ENCODE measurements around the gene PAMR1. TPM values are rescaled to one million over a fixed set of nuclear protein-coding genes. Genes with fewer than 3 reads are reported as not detected.

The PAMR1 gene
- total RNA-seq, 1 experiment from 2014 or later = 1.1 TPM

GRCh38 chr11:35541621-35542375, 16.4 kb upstream of the PAMR1 start:
- no peaks in the 10 kb centered on the region for H3F3A ChIP-seq (ENCODE audit: insufficient read depth, low read depth)
- no peaks in the 10 kb centered on the region for H3K9me3 ChIP-seq (ENCODE audit: insufficient read depth, low read depth)
- no peak for TF ChIP-seq CTCF (conservative IDR thresholded peaks at IDR 0.05)
- no peak for TF ChIP-seq EZH2 (IDR thresholded peaks at IDR 0.05; ENCODE audit: low read depth)
- intact Hi-C loops (cut with micrococcal nuclease; ENCODE audit: unreplicated experiment) = loop anchor here (2.0 kb wide), 1 partner anchor 51 kb away; no protein-coding TSS in a partner anchor
- peaks cover 9% of the 10 kb centered on the region; the same call in 1 of the 2 replicates for H3K4me1 ChIP-seq (replicated peaks; ENCODE audit: insufficient read depth)
- POLR2A ChIA-PET (ENCODE audit: unreplicated experiment) = no interaction called here
- no peaks in the 10 kb centered on the region for H3K9me2 ChIP-seq (ENCODE audit: insufficient read depth)
- H3K27ac ChIP-seq = peak overlapping the region; percentile 22; the same call in 1 of the 2 replicates
- H2AFZ ChIP-seq = no peak overlapping the region
- H3K4me2 ChIP-seq = no peak overlapping the region
- CTCF ChIA-PET = no interaction called here
- no peaks in the 10 kb centered on the region for H3K79me2 ChIP-seq (ENCODE audit: low read depth)
- BruUV-seq (replicated peaks) = no TSS peak
- H3K36me3 ChIP-seq (ENCODE audit: low read depth) = no peaks in the 10 kb centered on the region
- peak; percentile 40 to 52 for DNase-seq
- H4K20me1 ChIP-seq (ENCODE audit: insufficient read depth) = no peaks in the 10 kb centered on the region
- no peak overlapping the region for H3K4me3 ChIP-seq
- H3K27me3 ChIP-seq (ENCODE audit: insufficient read depth, low read depth) = no peaks in the 10 kb centered on the region

GRCh38 chr11:35540526-35540925, 15.1 kb upstream of the PAMR1 start:
- BruUV-seq (replicated peaks) = no TSS peak

GRCh38 chr11:35539781-35540281, 14.4 kb upstream of the PAMR1 start:
- BruUV-seq (replicated peaks) = no TSS peak
- intact Hi-C loops (cut with micrococcal nuclease; ENCODE audit: unreplicated experiment) = no loop called here
- no peaks in the 10 kb centered on the region for H3K36me3 ChIP-seq (ENCODE audit: low read depth)
- CTCF ChIA-PET = no interaction called here
- no peak for TF ChIP-seq EZH2 (IDR thresholded peaks at IDR 0.05; ENCODE audit: low read depth)
- TF ChIP-seq CTCF (conservative IDR thresholded peaks at IDR 0.05) = no peak
- peaks cover 9% of the 10 kb centered on the region; the same call in 1 of the 2 replicates for H3K4me1 ChIP-seq (replicated peaks; ENCODE audit: insufficient read depth)
- no peaks in the 10 kb centered on the region for H3K9me3 ChIP-seq (ENCODE audit: insufficient read depth, low read depth)
- no peak for DNase-seq
- no peaks in the 10 kb centered on the region for H3K27me3 ChIP-seq (ENCODE audit: insufficient read depth, low read depth)
- H3K9me2 ChIP-seq (ENCODE audit: insufficient read depth) = no peaks in the 10 kb centered on the region
- no peak overlapping the region for H3K4me2 ChIP-seq
- no peak overlapping the region for H3K4me3 ChIP-seq
- H2AFZ ChIP-seq = no peak overlapping the region
- no peaks in the 10 kb centered on the region for H3F3A ChIP-seq (ENCODE audit: insufficient read depth, low read depth)
- H3K79me2 ChIP-seq (ENCODE audit: low read depth) = no peaks in the 10 kb centered on the region
- POLR2A ChIA-PET (ENCODE audit: unreplicated experiment) = no interaction called here
- no peaks in the 10 kb centered on the region for H4K20me1 ChIP-seq (ENCODE audit: insufficient read depth)
- H3K27ac ChIP-seq = no peak overlapping the region

More at GRCh38 chr11:35540526-35540925, 15.1 kb upstream of the PAMR1 start:
- peaks cover 9% of the 10 kb centered on the region; the same call in 1 of the 2 replicates for H3K4me1 ChIP-seq (replicated peaks; ENCODE audit: insufficient read depth)
- no peaks in the 10 kb centered on the region for H3K27me3 ChIP-seq (ENCODE audit: insufficient read depth, low read depth)
- TF ChIP-seq CTCF (conservative IDR thresholded peaks at IDR 0.05) = no peak
- TF ChIP-seq EZH2 (IDR thresholded peaks at IDR 0.05; ENCODE audit: low read depth) = no peak
- H3F3A ChIP-seq (ENCODE audit: insufficient read depth, low read depth) = no peaks in the 10 kb centered on the region
- POLR2A ChIA-PET (ENCODE audit: unreplicated experiment) = no interaction called here
- H3K9me2 ChIP-seq (ENCODE audit: insufficient read depth) = no peaks in the 10 kb centered on the region
- no peak overlapping the region for H3K27ac ChIP-seq
- no peak overlapping the region for H3K4me3 ChIP-seq
- DNase-seq = no peak
- no peak overlapping the region for H3K4me2 ChIP-seq
- CTCF ChIA-PET = no interaction called here
- no peaks in the 10 kb centered on the region for H3K36me3 ChIP-seq (ENCODE audit: low read depth)
- no peak overlapping the region for H2AFZ ChIP-seq
- H4K20me1 ChIP-seq (ENCODE audit: insufficient read depth) = no peaks in the 10 kb centered on the region
- intact Hi-C loops (cut with micrococcal nuclease; ENCODE audit: unreplicated experiment) = no loop called here
- no peaks in the 10 kb centered on the region for H3K9me3 ChIP-seq (ENCODE audit: insufficient read depth, low read depth)
- no peaks in the 10 kb centered on the region for H3K79me2 ChIP-seq (ENCODE audit: low read depth)
